B cell (primary cell): ENCODE measurements around the gene BPIFB6. TPM values are rescaled to one million over a fixed set of nuclear protein-coding genes. Genes with fewer than 3 reads are reported as not detected.

Source experiments
- ATAC-seq: fragments of 200-7000 bp; cut with Tn5 transposase; one replicate; pipeline ENCODE4 v1.10.0; 2021; ENCODE audit warnings: low read depth, mild to moderate bottlenecking, moderate number of reproducible peaks, moderate library complexity
- CTCF ChIA-PET: fragments of 350-600 bp; sonication (Branson Sonifier 250); formaldehyde crosslinking; loops from one replicate; lab custom pipeline; 2021; ENCODE audit warnings: antibody characterized with exemption, inconsistent platforms; lab: Charles Lee
- POLR2A ChIA-PET: fragments of 350-600 bp; sonication (Branson Sonifier 250); formaldehyde crosslinking; loops from one replicate; lab custom pipeline; 2021; ENCODE audit warnings: antibody characterized with exemption; lab: Charles Lee
- DNase-seq: peaks from one replicate; pipeline ENCODE4 v3.0.0; 2013
- H2AFZ ChIP-seq: 2 replicates; pipeline ENCODE4 v1.6.1; 2012; ENCODE audit warnings: mild to moderate bottlenecking, low read depth, low read length; ENCODE audit not compliant: insufficient read depth, poor library complexity, severe bottlenecking
- H3K27ac ChIP-seq, 2 donors: 1 replicate in 1 of 2; 2 replicates in 1 of 2; pipeline ENCODE4 v1.5.1; 2012 to 2013; ENCODE audit warnings: low read length in 2 of 2, mild to moderate bottlenecking in 2 of 2, moderate library complexity in 1 of 2
- H3K27me3 ChIP-seq, 4 experiments: fragments of 200-600 bp in 1 of 4; sonication (generic) in 1 of 4; replicated peaks in 1 of 4; 1 replicate in 2 of 4; 2 replicates in 2 of 4; pipeline versions ENCODE4 v1.6.1 to v1.7.0; 2013 to 2016; ENCODE audit warnings: low read length in 3 of 4, mild to moderate bottlenecking in 2 of 4, mixed read lengths in 1 of 4, moderate library complexity in 1 of 4; ENCODE audit not compliant: insufficient read depth in 4 of 4, control insufficient read depth in 3 of 4; ENCODE audit errors: control extremely low read depth in 1 of 4
- H3K36me3 ChIP-seq, 2 experiments: replicated peaks in 1 of 2; 1 replicate in 1 of 2; 2 replicates in 1 of 2; pipeline versions ENCODE4 v1.6.1 to v1.7.1; 2013; ENCODE audit warnings: low read length in 1 of 2; ENCODE audit not compliant: insufficient read depth in 2 of 2, control insufficient read depth in 1 of 2; ENCODE audit errors: control extremely low read depth in 1 of 2, extremely low read depth in 1 of 2
- H3K4me1 ChIP-seq, 2 donors: fragments of 200-600 bp in 1 of 2; sonication (generic) in 1 of 2; 1 replicate in 1 of 2; 2 replicates in 1 of 2; pipeline versions ENCODE4 v1.5.1 to v1.6.1; 2013 to 2017; ENCODE audit warnings: low read length in 2 of 2; ENCODE audit not compliant: control insufficient read depth in 2 of 2, insufficient read depth in 2 of 2
- H3K4me2 ChIP-seq: replicated peaks from 2 replicates; pipeline ENCODE3; 2012; ENCODE audit warnings: mild to moderate bottlenecking, low read depth, low read length; ENCODE audit not compliant: poor library complexity, severe bottlenecking
- H3K4me3 ChIP-seq, 5 experiments: fragments of 200-600 bp in 1 of 5; sonication (generic) in 1 of 5; 1 replicate in 3 of 5; 2 replicates in 2 of 5; pipeline versions ENCODE4 v1.5.1 to v1.7.0; 2011 to 2016; ENCODE audit warnings: low read length in 4 of 5, mild to moderate bottlenecking in 4 of 5, low read depth in 2 of 5, control low read depth in 1 of 5, moderate library complexity in 1 of 5; ENCODE audit not compliant: insufficient read depth in 1 of 5; ENCODE audit errors: control extremely low read depth in 1 of 5, extremely low read depth in 1 of 5
- H3K79me2 ChIP-seq: fragments of 200-600 bp; sonication (generic); one replicate; pipeline ENCODE4 v1.6.0; 2016; ENCODE audit warnings: low read length; ENCODE audit not compliant: control insufficient read depth, insufficient read depth
- H3K9ac ChIP-seq: fragments of 200-600 bp; sonication (generic); 2 replicates; pipeline ENCODE4 v1.6.1; 2017; ENCODE audit warnings: mild to moderate bottlenecking, low read length, moderate library complexity
- H3K9me3 ChIP-seq, 3 donors: one replicate each; pipeline versions ENCODE4 v1.6.1 to v1.7.1; 2013; ENCODE audit warnings: low read length in 2 of 3; ENCODE audit not compliant: control insufficient read depth in 2 of 3, insufficient read depth in 1 of 3; ENCODE audit errors: control extremely low read depth in 1 of 3
- H4K20me1 ChIP-seq: 2 replicates; pipeline ENCODE4 v1.6.0; 2012; ENCODE audit warnings: mild to moderate bottlenecking, low read length; ENCODE audit not compliant: insufficient read depth, control insufficient read depth, poor library complexity, severe bottlenecking
- H3K27ac Mint-ChIP-seq: one replicate; pipeline ENCODE4 v1.8.0; 2021; ENCODE audit warnings: mixed read lengths
- H3K27me3 Mint-ChIP-seq: one replicate; pipeline ENCODE4 v1.8.0; 2021; ENCODE audit warnings: mixed read lengths
- H3K4me1 Mint-ChIP-seq: one replicate; pipeline ENCODE4 v1.8.0; 2021; ENCODE audit warnings: mixed read lengths
- H3K4me3 Mint-ChIP-seq: one replicate; pipeline ENCODE4 v1.8.0; 2021; ENCODE audit warnings: mixed read lengths
- H3K9me3 Mint-ChIP-seq: one replicate; pipeline ENCODE4 v1.8.0; 2022; ENCODE audit warnings: mixed read lengths; ENCODE audit not compliant: insufficient read depth
- CTCF ChIP-seq: fragments of 200-600 bp; IDR thresholded peaks from one replicate; pipeline ENCODE4 v1.8.0; 2022; ENCODE audit warnings: antibody characterized with exemption, mild to moderate bottlenecking
- EZH2 ChIP-seq: IDR thresholded peaks from 2 replicates; pipeline ENCODE4 v1.6.1; 2012; ENCODE audit warnings: borderline replicate concordance, low read depth, mild to moderate bottlenecking, moderate library complexity, low read length; ENCODE audit not compliant: insufficient read depth, poor library complexity, severe bottlenecking
- WGBS: methylation state at CpG from one replicate; pipeline ENCODE4 v1.1.5; 2013; ENCODE audit warnings: missing lambda C conversion rate; ENCODE audit not compliant: insufficient coverage; 5-methylcytosine and 5-hydroxymethylcytosine counted together
- intact Hi-C: fragments of 100-400 bp; cut with micrococcal nuclease; formaldehyde crosslinking; loops from one replicate; pipeline ENCODE4 v1.10.0; 2022
- polyA plus RNA-seq: library from polyadenylated mRNA; depleted of rRNA; stranded (reverse); fragments of >200 nt; gene quantifications from 2 replicates; pipeline ENCODE4 v1.2.3, GENCODE V29; 2012
- total RNA-seq, 2 donors: library from RNA; stranded (reverse); fragments of 120-200 nt in 1 of 2; gene quantifications; 1 replicate in 1 of 2; 2 replicates in 1 of 2; pipeline versions ENCODE4 v1.2.3 to v1.2.4, GENCODE V29; 2013 to 2022

The BPIFB6 gene
- total and polyA plus RNA-seq, 2 donors (not counting 1 experiment from before 2014, with no cell fraction given): not detected

- Histone ChIP-seq H3K27me3 (no peaks in the 10 kb centered on the region), H3K4me3 (no peak overlapping the region), H3K9me3 (peaks cover 0 to 9% (median 8%) of the 10 kb centered on the region in 3 donors), H3K27ac (no peak overlapping the region), H3K4me1 (peaks cover 7 to 8% of the 10 kb centered on the region in 2 donors), H2AFZ (no peak overlapping the region), H4K20me1 (no peaks in the 10 kb centered on the region), H3K4me2 (no peak overlapping the region), H3K79me2 (no peaks in the 10 kb centered on the region), H3K36me3 (no peaks in the 10 kb centered on the region), H3K9ac (no peak overlapping the region)
- CTCF ChIA-PET: no interaction called here
- POLR2A ChIA-PET: interaction anchor here (0.6 kb wide), 1 partner anchor 401 kb away, joined by 3 read pairs; no protein-coding TSS in a partner anchor
- no peaks in the 10 kb centered on the region for H3K27me3 Mint-ChIP-seq
- intact Hi-C loops: no loop called here
- WGBS: 83% methylated on average over 8 of the region's 9 CpGs
- ATAC-seq (no peak), DNase-seq (no peak)
- peak overlapping the region; percentile 26 for H3K27ac Mint-ChIP-seq
- TF ChIP-seq CTCF (no peak), EZH2 (no peak)
- peaks cover 4% of the 10 kb centered on the region for H3K9me3 Mint-ChIP-seq
- no peak overlapping the region for H3K4me3 Mint-ChIP-seq
- H3K4me1 Mint-ChIP-seq: peaks cover 9% of the 10 kb centered on the region
Observed at GRCh38 chr20:33000802-33001466, 30.5 kb upstream of the BPIFB6 start.

DNA sequence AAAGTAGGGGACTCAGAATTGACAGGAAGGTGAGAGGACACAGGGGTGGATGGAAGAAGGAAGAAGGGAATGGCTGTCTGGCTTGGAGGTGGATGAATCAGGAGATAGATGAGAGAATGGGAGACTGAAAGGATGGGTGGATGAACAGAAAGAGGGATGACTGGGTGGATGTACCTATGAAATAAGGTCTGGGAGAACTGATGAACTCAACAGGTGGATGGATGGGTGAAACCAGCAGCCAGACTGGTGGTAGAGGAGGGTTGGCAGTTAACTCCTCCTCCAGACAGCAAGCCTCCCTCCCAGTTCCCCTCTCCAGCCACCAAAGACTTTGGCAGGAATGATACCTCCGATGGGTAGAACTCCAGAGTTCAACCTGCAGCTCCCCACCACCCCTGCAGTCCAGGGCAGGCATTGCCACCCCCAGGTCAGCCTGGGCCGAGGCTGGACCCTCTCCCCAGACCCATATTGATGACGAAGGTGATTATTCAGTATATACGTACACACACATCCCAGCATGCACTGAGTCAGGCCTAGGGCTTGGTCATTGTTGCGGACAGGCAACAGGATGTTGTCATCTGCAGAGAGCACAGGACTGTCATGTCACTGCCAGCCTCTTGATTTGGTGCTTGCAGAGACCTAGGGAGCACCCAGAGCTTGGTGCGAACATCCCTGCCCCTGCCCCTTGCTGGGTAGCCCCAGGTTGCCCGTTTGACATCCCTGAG, 29.2 kb upstream of the BPIFB6 start:
- intact Hi-C loops: no loop called here
- no peaks in the 10 kb centered on the region for H3K27me3 Mint-ChIP-seq
- POLR2A ChIA-PET: no interaction called here

More for the DNA sequence above, 29.2 kb upstream of the BPIFB6 start:
- CTCF ChIA-PET: interaction anchor here (1.0 kb wide), 1 partner anchor 100 kb away, joined by 3 read pairs; no protein-coding TSS in a partner anchor
- ATAC-seq (no peak), DNase-seq (no peak)
- H3K4me1 ChIP-seq: peaks cover 7 to 8% of the 10 kb centered on the region in 2 donors
- Mint-ChIP-seq H3K4me3 (no peak overlapping the region), H3K4me1 (peaks cover 9% of the 10 kb centered on the region), H3K9me3 (peaks cover 4% of the 10 kb centered on the region), H3K27ac (no peak overlapping the region)
- TF ChIP-seq CTCF (no peak), EZH2 (no peak)
- H3K4me3 ChIP-seq: no peak overlapping the region
- no peaks in the 10 kb centered on the region for H3K27me3 ChIP-seq
- H4K20me1 ChIP-seq: no peaks in the 10 kb centered on the region
- no peaks in the 10 kb centered on the region for H3K36me3 ChIP-seq
- H3K27ac ChIP-seq: no peak overlapping the region
- H3K9ac ChIP-seq: no peak overlapping the region
- peaks cover 0 to 13% (median 7%) of the 10 kb centered on the region in 3 donors for H3K9me3 ChIP-seq
- no peak overlapping the region for H2AFZ ChIP-seq
- 96% methylated on average over 7 of the region's 7 CpGs for WGBS
- H3K79me2 ChIP-seq: no peaks in the 10 kb centered on the region
- H3K4me2 ChIP-seq: no peak overlapping the region
